ENCODE measurements around the gene SLC43A3.
"Not testable (repeated sequence)": the region's sequence is repeated elsewhere in the genome, so short reads cannot be mapped to it uniquely, and the experiment has no call there.

Gene SLC43A3

GRCh38 chr11:57405271-57405860 is 21.6 kb downstream of the SLC43A3 start:
- DNase-seq (ENCODE audit: low spot score): peak; percentile 55

- DNase-seq (ENCODE audit: low spot score): no peak
Observed at GRCh38 chr11:57403802-57404147, 23.1 kb downstream of the SLC43A3 start.

GRCh38 chr11:57403003-57403801 is 23.7 kb downstream of the SLC43A3 start:
- not testable (repeated sequence) for DNase-seq (ENCODE audit: low spot score)

- DNase-seq (ENCODE audit: low spot score): no peak
Observed at GRCh38 chr11:57402188-57403002, 24.5 kb downstream of the SLC43A3 start.

- DNase-seq (ENCODE audit: low spot score): no peak
Observed at GRCh38 chr11:57399972-57400578, 26.8 kb downstream of the SLC43A3 start.

GRCh38 chr11:57399221-57399620 is 27.7 kb downstream of the SLC43A3 start:
- DNase-seq (ENCODE audit: low spot score): no peak

- DNase-seq (ENCODE audit: low spot score): no peak
Observed at GRCh38 chr11:57397394-57397990, 29.4 kb downstream of the SLC43A3 start.

- DNase-seq (ENCODE audit: low spot score): no peak
Observed at GRCh38 chr11:57396744-57397143, 30.2 kb downstream of the SLC43A3 start.

- DNase-seq (ENCODE audit: low spot score): no peak
Observed at GRCh38 chr11:57395905-57396623, 30.9 kb downstream of the SLC43A3 start.

- DNase-seq (ENCODE audit: low spot score): no peak
Observed at GRCh38 chr11:57394203-57394965, 32.5 kb downstream of the SLC43A3 start.

- DNase-seq (ENCODE audit: low spot score): no peak
Observed at GRCh38 chr11:57392763-57393105, 34.2 kb downstream of the SLC43A3 start.

GRCh38 chr11:57392066-57392762 is 34.7 kb downstream of the SLC43A3 start:
- DNase-seq (ENCODE audit: low spot score): no peak

- no peak for DNase-seq (ENCODE audit: low spot score)
Observed at GRCh38 chr11:57391539-57391938, 35.4 kb downstream of the SLC43A3 start.

- DNase-seq (ENCODE audit: low spot score): no peak
Observed at GRCh38 chr11:57391111-57391510, 35.8 kb downstream of the SLC43A3 start.

GRCh38 chr11:57390535-57390934 is 36.4 kb downstream of the SLC43A3 start, which contains the start of gene PRG2:
PRG2 (minus strand) TSS chr11:57390650; CDS start chr11:57389944, 706 bp downstream.
- DNase-seq (ENCODE audit: low spot score): no peak

GRCh38 chr11:57387289-57388030 is 39.5 kb downstream of the SLC43A3 start:
- no peak for DNase-seq (ENCODE audit: low spot score)

GRCh38 chr11:57386178-57386940 is 40.6 kb downstream of the SLC43A3 start:
- DNase-seq (ENCODE audit: low spot score): no peak

GRCh38 chr11:57380975-57381374 is 45.9 kb downstream of the SLC43A3 start, which contains the start of gene PRG3:
PRG3 (minus strand) TSS chr11:57381150; CDS start chr11:57380708, 442 bp downstream.
- DNase-seq (ENCODE audit: low spot score): no peak
